ENCODE measurements around the gene BTG3.

Gene BTG3

GRCh38 chr21:17612565-17613241 lies at the start of gene BTG3:
Gene BTG3 (minus strand): TSS chr21:17612901. CDS start chr21:17609144, 3,757 bp downstream.
- in situ Hi-C loops (cut with MboI; ENCODE audit: low sequenced_read_pairs), result no loop called here

GRCh38 chr21:17660862-17661261 lies 48.2 kb upstream of the BTG3 start:
- in situ Hi-C loops (cut with MboI; ENCODE audit: low sequenced_read_pairs), result no loop called here

- in situ Hi-C loops (cut with MboI; ENCODE audit: low sequenced_read_pairs), result no loop called here
Measured at GRCh38 chr21:17660452-17660851, 47.8 kb upstream of the BTG3 start.

- in situ Hi-C loops (cut with MboI; ENCODE audit: low sequenced_read_pairs), result no loop called here
Measured at GRCh38 chr21:17658931-17659330, 46.2 kb upstream of the BTG3 start.

GRCh38 chr21:17651526-17651925 lies 38.8 kb upstream of the BTG3 start:
- in situ Hi-C loops (cut with MboI; ENCODE audit: low sequenced_read_pairs), result no loop called here

GRCh38 chr21:17650292-17650691 lies 37.6 kb upstream of the BTG3 start:
- in situ Hi-C loops (cut with MboI; ENCODE audit: low sequenced_read_pairs), result no loop called here

GRCh38 chr21:17646790-17647189 lies 34.1 kb upstream of the BTG3 start:
- in situ Hi-C loops (cut with MboI; ENCODE audit: low sequenced_read_pairs), result no loop called here

GRCh38 chr21:17644186-17644585 lies 31.5 kb upstream of the BTG3 start:
- in situ Hi-C loops (cut with MboI; ENCODE audit: low sequenced_read_pairs), result no loop called here

GRCh38 chr21:17640821-17641220 lies 28.1 kb upstream of the BTG3 start:
- in situ Hi-C loops (cut with MboI; ENCODE audit: low sequenced_read_pairs), result no loop called here

- in situ Hi-C loops (cut with MboI; ENCODE audit: low sequenced_read_pairs), result no loop called here
Measured at GRCh38 chr21:17636711-17637110, 24.0 kb upstream of the BTG3 start.

GRCh38 chr21:17631195-17631594 lies 18.5 kb upstream of the BTG3 start:
- in situ Hi-C loops (cut with MboI; ENCODE audit: low sequenced_read_pairs), result no loop called here

GRCh38 chr21:17622018-17622417 lies 9.3 kb upstream of the BTG3 start:
- in situ Hi-C loops (cut with MboI; ENCODE audit: low sequenced_read_pairs), result no loop called here

- in situ Hi-C loops (cut with MboI; ENCODE audit: low sequenced_read_pairs), result no loop called here
Measured at GRCh38 chr21:17616831-17617230, 4.1 kb upstream of the BTG3 start.

- in situ Hi-C loops (cut with MboI; ENCODE audit: low sequenced_read_pairs), result no loop called here
Measured at GRCh38 chr21:17613242-17613676, 558 bp upstream of the BTG3 start.

GRCh38 chr21:17612023-17612564 lies 607 bp downstream of the BTG3 start:
- in situ Hi-C loops (cut with MboI; ENCODE audit: low sequenced_read_pairs), result no loop called here

- in situ Hi-C loops (cut with MboI; ENCODE audit: low sequenced_read_pairs), result no loop called here
Measured at GRCh38 chr21:17611414-17612022, 1.2 kb downstream of the BTG3 start.

- in situ Hi-C loops (cut with MboI; ENCODE audit: low sequenced_read_pairs), result no loop called here
Measured at GRCh38 chr21:17610911-17611310, 1.8 kb downstream of the BTG3 start.

- in situ Hi-C loops (cut with MboI; ENCODE audit: low sequenced_read_pairs), result no loop called here
Measured at GRCh38 chr21:17609681-17610080, 3.0 kb downstream of the BTG3 start.

GRCh38 chr21:17607684-17608083 lies 5.0 kb downstream of the BTG3 start:
- in situ Hi-C loops (cut with MboI; ENCODE audit: low sequenced_read_pairs), result no loop called here

GRCh38 chr21:17602874-17603273 lies 9.8 kb downstream of the BTG3 start:
- in situ Hi-C loops (cut with MboI; ENCODE audit: low sequenced_read_pairs), result no loop called here

- in situ Hi-C loops (cut with MboI; ENCODE audit: low sequenced_read_pairs), result no loop called here
Measured at GRCh38 chr21:17598437-17598836, 14.3 kb downstream of the BTG3 start.

- in situ Hi-C loops (cut with MboI; ENCODE audit: low sequenced_read_pairs), result no loop called here
Measured at GRCh38 chr21:17597680-17598079, 15.0 kb downstream of the BTG3 start.
